SU-DHL-6 (cell line): ENCODE data around the gene ZNF502.

Source experiments
- H2AFZ ChIP-seq: fragments of 200-600 bp; sonication (generic); 2 replicates; pipeline ENCODE4 v1.6.1; 2014; ENCODE audit warnings: low read depth, mild to moderate bottlenecking, moderate library complexity, mixed read lengths, antibody characterized with exemption, low read length; ENCODE audit not compliant: severe bottlenecking
- H3F3A ChIP-seq: fragments of 200-600 bp; shearing (Covaris generic); 2 replicates; pipeline ENCODE4 v1.6.0; 2016; ENCODE audit warnings: antibody characterized with exemption, mild to moderate bottlenecking; ENCODE audit not compliant: insufficient read depth
- H3K27ac ChIP-seq: fragments of 200-600 bp; sonication (generic); 2 replicates; pipeline ENCODE4 v1.5.1; 2016; ENCODE audit warnings: low read depth, mild to moderate bottlenecking, low read length, moderate library complexity, mixed read lengths
- H3K27me3 ChIP-seq: fragments of 200-600 bp; sonication (generic), shearing (Covaris generic); 2 replicates; pipeline ENCODE4 v1.6.0; 2014; ENCODE audit warnings: mild to moderate bottlenecking, low read length
- H3K36me3 ChIP-seq: fragments of 200-600 bp; sonication (generic); 2 replicates; pipeline ENCODE4 v1.6.1; 2014; ENCODE audit warnings: mild to moderate bottlenecking, low read length, mixed read lengths
- H3K4me2 ChIP-seq: fragments of 300-600, 200-600 bp; shearing (Covaris generic), sonication (generic); 2 replicates; pipeline ENCODE4 v1.6.0; 2014; ENCODE audit warnings: low read length, low read depth, mild to moderate bottlenecking; ENCODE audit not compliant: poor library complexity, severe bottlenecking
- H3K4me3 ChIP-seq: fragments of 200-600 bp; sonication (generic); 2 replicates; pipeline ENCODE4 v1.5.1; 2014; ENCODE audit warnings: antibody characterized with exemption, low read length, mild to moderate bottlenecking, mixed read lengths; ENCODE audit not compliant: insufficient read depth, poor library complexity, severe bottlenecking
- H3K79me2 ChIP-seq: fragments of 200-600 bp; sonication (generic); 2 replicates; pipeline ENCODE4 v1.6.1; 2014; ENCODE audit warnings: mild to moderate bottlenecking, low read length, moderate library complexity; ENCODE audit not compliant: insufficient read depth
- H3K9ac ChIP-seq: fragments of 200-600 bp; sonication (generic); 2 replicates; pipeline ENCODE4 v1.7.0; 2014; ENCODE audit warnings: mild to moderate bottlenecking, low read length
- H3K9me2 ChIP-seq: fragments of 200-600 bp; sonication (generic); replicated peaks from 2 replicates; pipeline ENCODE4 v1.6.1; 2014; ENCODE audit warnings: low read length; ENCODE audit not compliant: insufficient read depth
- H3K9me3 ChIP-seq: fragments of 200-600 bp; sonication (generic); 2 replicates; pipeline ENCODE4 v1.6.1; 2014; ENCODE audit warnings: low read length, mixed read lengths; ENCODE audit not compliant: insufficient read depth
- H4K20me1 ChIP-seq: fragments of 200-600 bp; sonication (generic); 2 replicates; pipeline ENCODE4 v1.6.1; 2014; ENCODE audit warnings: low read depth, mild to moderate bottlenecking, antibody characterized with exemption, low read length, moderate library complexity, mixed read lengths
- EZH2phosphoT487 ChIP-seq: fragments of 200-600 bp; sonication (generic), shearing (Covaris generic); conservative IDR thresholded peaks from 2 replicates; pipeline ENCODE4 v1.6.1; 2018; ENCODE audit warnings: mild to moderate bottlenecking, antibody characterized with exemption, low read length, moderate library complexity, mixed read lengths
- TF ChIP-seq, protein P1 (sequence below): fragments of 200-600 bp; sonication (generic); IDR thresholded peaks from one replicate; pipeline ENCODE4 v1.5.1; 2017; ENCODE audit warnings: antibody characterized with exemption, mild to moderate bottlenecking, low read length, moderate library complexity; ENCODE audit not compliant: insufficient read depth, poor library complexity, severe bottlenecking

Gene ZNF502

DNA sequence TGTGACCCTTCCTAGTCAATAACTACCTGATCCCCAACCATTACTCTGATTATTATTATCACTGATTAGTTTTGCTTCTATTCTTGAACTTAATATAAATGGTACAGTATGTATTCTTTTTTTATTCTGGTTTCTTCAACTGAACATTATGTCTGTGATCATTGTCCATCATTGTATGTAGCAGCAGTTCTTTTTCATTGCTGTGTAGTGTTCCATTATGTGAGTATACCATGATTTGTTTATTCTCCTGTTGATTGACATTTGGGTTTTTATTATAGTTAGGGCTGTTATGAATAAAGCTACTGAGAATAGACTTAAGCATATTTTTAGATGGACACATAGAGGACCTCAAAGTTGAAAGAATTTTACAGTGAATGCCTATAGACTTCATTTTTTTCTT is 51.8 kb downstream of the ZNF502 start:
- Histone ChIP-seq H3F3A (no peaks in the 10 kb centered on the region), H3K9me3 (no peaks in the 10 kb centered on the region), H3K27ac (no peak overlapping the region), H2AFZ (no peak overlapping the region), H3K36me3 (peaks cover 44% of the 10 kb centered on the region), H3K79me2 (peaks cover 89% of the 10 kb centered on the region), H3K27me3 (no peaks in the 10 kb centered on the region), H3K9me2 (no peaks in the 10 kb centered on the region), H3K9ac (no peak overlapping the region), H4K20me1 (no peaks in the 10 kb centered on the region), H3K4me3 (no peak overlapping the region), H3K4me2 (peak overlapping the region; percentile 13)
- no peak for TF ChIP-seq EZH2phosphoT487
- TF ChIP-seq, protein P1, sequence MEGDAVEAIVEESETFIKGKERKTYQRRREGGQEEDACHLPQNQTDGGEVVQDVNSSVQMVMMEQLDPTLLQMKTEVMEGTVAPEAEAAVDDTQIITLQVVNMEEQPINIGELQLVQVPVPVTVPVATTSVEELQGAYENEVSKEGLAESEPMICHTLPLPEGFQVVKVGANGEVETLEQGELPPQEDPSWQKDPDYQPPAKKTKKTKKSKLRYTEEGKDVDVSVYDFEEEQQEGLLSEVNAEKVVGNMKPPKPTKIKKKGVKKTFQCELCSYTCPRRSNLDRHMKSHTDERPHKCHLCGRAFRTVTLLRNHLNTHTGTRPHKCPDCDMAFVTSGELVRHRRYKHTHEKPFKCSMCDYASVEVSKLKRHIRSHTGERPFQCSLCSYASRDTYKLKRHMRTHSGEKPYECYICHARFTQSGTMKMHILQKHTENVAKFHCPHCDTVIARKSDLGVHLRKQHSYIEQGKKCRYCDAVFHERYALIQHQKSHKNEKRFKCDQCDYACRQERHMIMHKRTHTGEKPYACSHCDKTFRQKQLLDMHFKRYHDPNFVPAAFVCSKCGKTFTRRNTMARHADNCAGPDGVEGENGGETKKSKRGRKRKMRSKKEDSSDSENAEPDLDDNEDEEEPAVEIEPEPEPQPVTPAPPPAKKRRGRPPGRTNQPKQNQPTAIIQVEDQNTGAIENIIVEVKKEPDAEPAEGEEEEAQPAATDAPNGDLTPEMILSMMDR: no peak

DNA sequence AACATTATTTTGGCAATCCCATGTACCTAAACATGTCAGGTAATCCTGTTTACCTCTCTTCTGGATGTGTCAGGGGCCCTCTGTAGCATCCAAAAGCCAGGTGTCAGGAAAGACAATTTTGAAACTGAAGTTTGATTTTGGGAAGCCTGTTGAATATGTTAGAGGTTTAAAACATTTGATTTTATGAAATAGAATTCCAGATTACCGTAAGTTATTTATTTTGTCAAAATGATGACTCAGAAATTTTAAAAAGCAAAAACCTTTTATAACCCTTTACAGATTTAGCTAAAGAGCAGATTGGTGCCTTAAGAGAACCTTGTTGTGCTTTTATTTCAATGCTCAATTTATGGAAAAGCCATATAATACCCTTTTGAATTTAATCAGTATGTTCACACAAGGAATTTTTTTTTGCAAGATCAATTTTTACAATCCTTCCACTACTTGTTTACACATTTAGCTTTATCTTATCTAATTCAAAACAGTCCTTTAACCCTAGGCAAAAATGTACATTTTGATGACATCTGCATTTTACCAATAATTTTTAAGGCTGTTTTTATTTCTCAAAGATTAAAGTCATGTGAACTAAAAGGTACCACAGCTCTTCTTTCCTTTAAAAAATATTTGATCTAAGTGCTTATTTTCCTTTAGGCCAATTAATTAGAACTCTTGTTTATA is 59.1 kb downstream of the ZNF502 start:
- no peak overlapping the region for H3K4me2 ChIP-seq
- no peaks in the 10 kb centered on the region for H4K20me1 ChIP-seq
- H2AFZ ChIP-seq: no peak overlapping the region
- H3K9ac ChIP-seq: no peak overlapping the region
- H3K9me3 ChIP-seq: peaks cover 27% of the 10 kb centered on the region
- H3K27me3 ChIP-seq: no peaks in the 10 kb centered on the region
- H3F3A ChIP-seq: no peaks in the 10 kb centered on the region
- TF ChIP-seq, protein P1: no peak
- TF ChIP-seq EZH2phosphoT487: no peak
- H3K27ac ChIP-seq: no peak overlapping the region
- peaks cover 57% of the 10 kb centered on the region for H3K36me3 ChIP-seq
- H3K9me2 ChIP-seq: no peaks in the 10 kb centered on the region
- peaks cover 75% of the 10 kb centered on the region for H3K79me2 ChIP-seq
- no peak overlapping the region for H3K4me3 ChIP-seq

- Histone ChIP-seq H3K4me3 (no peak overlapping the region), H3K27me3 (no peaks in the 10 kb centered on the region), H3F3A (no peaks in the 10 kb centered on the region), H3K9me2 (no peaks in the 10 kb centered on the region), H3K36me3 (peaks cover 61% of the 10 kb centered on the region), H3K79me2 (peaks cover 76% of the 10 kb centered on the region), H2AFZ (no peak overlapping the region), H3K27ac (no peak overlapping the region), H3K9ac (no peak overlapping the region), H3K4me2 (no peak overlapping the region), H3K9me3 (peaks cover 27% of the 10 kb centered on the region), H4K20me1 (no peaks in the 10 kb centered on the region)
- no peak for TF ChIP-seq EZH2phosphoT487
- TF ChIP-seq, protein P1: no peak
Observed at GRCh38 chr3:44772099-44772442, 59.6 kb downstream of the ZNF502 start.
